AG04449 (cell line): ENCODE measurements around the gene ZSWIM2.
"Not testable (repeated sequence)": the region's sequence is repeated elsewhere in the genome, so short reads cannot be mapped to it uniquely, and the experiment has no call there.

Experiments used
- CTCF ChIA-PET: fragments of 350-600 bp; formaldehyde crosslinking; extraction: SDS; loops from one replicate; lab custom pipeline; 2021; ENCODE audit warnings: antibody characterized with exemption; lab: Yijun Ruan, JAX
- POLR2A ChIA-PET: fragments of 400-600, 350-600 bp; formaldehyde crosslinking; extraction: SDS; loops from one replicate; lab custom pipeline; 2020; ENCODE audit warnings: antibody characterized with exemption, inconsistent platforms; lab: Yijun Ruan, JAX
- DNase-seq: peaks from one replicate; pipeline ENCODE4 v3.0.0-alpha.2; 2010; ENCODE audit warnings: low read depth, low spot score
- H3K4me3 ChIP-seq: 2 replicates; pipeline ENCODE4 v1.5.1; 2011; ENCODE audit warnings: low read depth, mild to moderate bottlenecking, control low read depth, low read length
- TF ChIP-seq, protein P1 (sequence below): IDR thresholded peaks from one replicate; pipeline ENCODE4 v1.5.1; 2011; ENCODE audit warnings: mild to moderate bottlenecking, moderate library complexity, low read length, control low read depth, inconsistent platforms; ENCODE audit not compliant: insufficient read depth; ENCODE audit errors: missing control alignments

The ZSWIM2 gene, protein sequence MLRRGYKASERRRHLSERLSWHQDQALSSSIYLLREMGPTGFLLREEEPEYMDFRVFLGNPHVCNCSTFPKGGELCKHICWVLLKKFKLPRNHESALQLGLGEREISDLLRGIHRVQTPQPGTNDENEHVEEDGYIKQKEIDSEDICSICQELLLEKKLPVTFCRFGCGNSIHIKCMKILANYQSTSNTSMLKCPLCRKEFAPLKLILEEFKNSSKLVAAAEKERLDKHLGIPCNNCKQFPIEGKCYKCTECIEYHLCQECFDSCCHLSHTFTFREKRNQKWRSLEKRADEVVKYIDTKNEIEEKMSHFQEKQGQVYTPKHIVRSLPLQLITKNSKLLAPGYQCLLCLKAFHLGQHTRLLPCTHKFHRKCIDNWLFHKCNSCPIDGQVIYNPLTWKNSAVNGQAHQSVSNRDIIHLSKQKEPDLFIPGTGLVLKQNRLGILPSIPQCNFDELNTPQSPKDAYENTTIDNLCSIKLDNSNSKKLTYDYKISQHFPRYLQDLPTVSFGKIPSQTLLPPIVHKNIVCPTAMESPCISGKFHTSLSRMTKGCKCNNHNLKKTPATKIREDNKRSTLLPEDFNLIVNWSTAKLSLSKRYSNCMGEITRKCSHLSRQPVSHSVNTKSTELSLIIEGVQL

GRCh38 chr2:186848873-186849578 is at the start of gene ZSWIM2:
TSS of gene ZSWIM2 (minus strand) at chr2:186849170. CDS start at chr2:186849130, 40 bp downstream.
- DNase-seq, result peak; percentile 92
- TF ChIP-seq, protein P1, sequence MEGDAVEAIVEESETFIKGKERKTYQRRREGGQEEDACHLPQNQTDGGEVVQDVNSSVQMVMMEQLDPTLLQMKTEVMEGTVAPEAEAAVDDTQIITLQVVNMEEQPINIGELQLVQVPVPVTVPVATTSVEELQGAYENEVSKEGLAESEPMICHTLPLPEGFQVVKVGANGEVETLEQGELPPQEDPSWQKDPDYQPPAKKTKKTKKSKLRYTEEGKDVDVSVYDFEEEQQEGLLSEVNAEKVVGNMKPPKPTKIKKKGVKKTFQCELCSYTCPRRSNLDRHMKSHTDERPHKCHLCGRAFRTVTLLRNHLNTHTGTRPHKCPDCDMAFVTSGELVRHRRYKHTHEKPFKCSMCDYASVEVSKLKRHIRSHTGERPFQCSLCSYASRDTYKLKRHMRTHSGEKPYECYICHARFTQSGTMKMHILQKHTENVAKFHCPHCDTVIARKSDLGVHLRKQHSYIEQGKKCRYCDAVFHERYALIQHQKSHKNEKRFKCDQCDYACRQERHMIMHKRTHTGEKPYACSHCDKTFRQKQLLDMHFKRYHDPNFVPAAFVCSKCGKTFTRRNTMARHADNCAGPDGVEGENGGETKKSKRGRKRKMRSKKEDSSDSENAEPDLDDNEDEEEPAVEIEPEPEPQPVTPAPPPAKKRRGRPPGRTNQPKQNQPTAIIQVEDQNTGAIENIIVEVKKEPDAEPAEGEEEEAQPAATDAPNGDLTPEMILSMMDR, result no peak
- peak within 1 kb of the TSS; percentile 67 for H3K4me3 ChIP-seq
- CTCF ChIA-PET, result interaction anchor here (1.5 kb wide), 2 partner anchors 14 kb away, joined by 3 to 4 read pairs; no protein-coding TSS in a partner anchor
- POLR2A ChIA-PET, result interaction anchor here (0.6 kb wide), 1 partner anchor 718 kb away, joined by 3 read pairs; no protein-coding TSS in a partner anchor

DNA sequence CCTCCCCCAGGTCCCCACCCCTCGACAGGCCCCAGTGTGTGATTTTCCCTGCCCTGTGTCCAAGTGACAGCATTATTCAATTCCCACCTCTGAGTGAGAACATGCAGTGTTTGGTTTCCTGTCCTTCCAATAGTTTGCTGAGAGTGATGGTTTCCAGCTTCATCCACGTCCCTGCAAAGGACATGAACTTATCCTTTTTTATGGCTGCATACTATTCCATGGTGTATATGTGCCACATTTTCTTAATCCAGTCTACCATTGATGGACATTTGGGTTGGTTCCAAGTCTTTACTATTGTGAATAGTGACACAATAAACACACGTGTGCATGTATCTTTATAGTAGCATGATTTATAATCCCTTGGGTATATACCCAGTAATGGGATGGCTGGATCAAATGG is 47.2 kb upstream of the ZSWIM2 start:
- DNase-seq, CTCF ChIA-PET, POLR2A ChIA-PET, H3K4me3 ChIP-seq: not testable (repeated sequence)

DNA sequence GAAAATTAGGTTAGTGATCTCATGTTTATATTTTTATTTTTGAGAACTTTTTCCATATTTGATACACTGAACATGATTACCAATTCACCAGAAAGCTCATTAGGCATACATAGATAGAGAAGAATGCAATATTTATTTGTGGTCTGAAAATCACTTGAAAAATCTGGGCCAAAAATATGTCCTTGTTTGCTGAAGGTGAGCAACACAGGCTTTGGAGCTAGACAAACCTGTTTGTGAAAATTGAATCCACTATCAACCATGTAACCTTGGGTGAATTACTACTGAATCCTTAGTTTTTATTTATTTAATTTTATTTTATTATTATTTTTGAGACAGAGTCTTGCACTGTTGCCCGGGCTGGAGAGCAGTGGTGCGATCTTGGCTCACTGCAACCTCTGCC is 46.5 kb upstream of the ZSWIM2 start:
- DNase-seq, result no peak
- ChIA-PET CTCF (interaction anchor here (1.4 kb wide), 1 partner anchor 33 kb away, joined by 3 read pairs; no protein-coding TSS in a partner anchor), POLR2A (no interaction called here)
- TF ChIP-seq, protein P1, result no peak
- H3K4me3 ChIP-seq, result no peak overlapping the region

- no peak for DNase-seq
- POLR2A ChIA-PET, result interaction anchor here (0.7 kb wide), 1 partner anchor 9 kb away, joined by 3 read pairs; no protein-coding TSS in a partner anchor
- no peak overlapping the region for H3K4me3 ChIP-seq
- CTCF ChIA-PET, result interaction anchor here (1.4 kb wide), 1 partner anchor 32 kb away, joined by 3 read pairs; no protein-coding TSS in a partner anchor
- TF ChIP-seq, protein P1, result no peak
Observed at GRCh38 chr2:186894478-186894877, 45.5 kb upstream of the ZSWIM2 start.

- DNase-seq, result no peak
- CTCF ChIA-PET, result interaction anchor here (1.0 kb wide), 1 partner anchor 30 kb away, joined by 4 read pairs; no protein-coding TSS in a partner anchor
- no peak overlapping the region for H3K4me3 ChIP-seq
- POLR2A ChIA-PET, result no interaction called here
- TF ChIP-seq, protein P1, result no peak
Observed at GRCh38 chr2:186892821-186893220, 43.9 kb upstream of the ZSWIM2 start.

- TF ChIP-seq, protein P1, result no peak
- no peak overlapping the region for H3K4me3 ChIP-seq
- CTCF ChIA-PET, result no interaction called here
- DNase-seq, result no peak
- POLR2A ChIA-PET, result no interaction called here
Observed at GRCh38 chr2:186891185-186891621, 42.2 kb upstream of the ZSWIM2 start.
